Measurements from ENCODE around the gene CRTC1.

DNA sequence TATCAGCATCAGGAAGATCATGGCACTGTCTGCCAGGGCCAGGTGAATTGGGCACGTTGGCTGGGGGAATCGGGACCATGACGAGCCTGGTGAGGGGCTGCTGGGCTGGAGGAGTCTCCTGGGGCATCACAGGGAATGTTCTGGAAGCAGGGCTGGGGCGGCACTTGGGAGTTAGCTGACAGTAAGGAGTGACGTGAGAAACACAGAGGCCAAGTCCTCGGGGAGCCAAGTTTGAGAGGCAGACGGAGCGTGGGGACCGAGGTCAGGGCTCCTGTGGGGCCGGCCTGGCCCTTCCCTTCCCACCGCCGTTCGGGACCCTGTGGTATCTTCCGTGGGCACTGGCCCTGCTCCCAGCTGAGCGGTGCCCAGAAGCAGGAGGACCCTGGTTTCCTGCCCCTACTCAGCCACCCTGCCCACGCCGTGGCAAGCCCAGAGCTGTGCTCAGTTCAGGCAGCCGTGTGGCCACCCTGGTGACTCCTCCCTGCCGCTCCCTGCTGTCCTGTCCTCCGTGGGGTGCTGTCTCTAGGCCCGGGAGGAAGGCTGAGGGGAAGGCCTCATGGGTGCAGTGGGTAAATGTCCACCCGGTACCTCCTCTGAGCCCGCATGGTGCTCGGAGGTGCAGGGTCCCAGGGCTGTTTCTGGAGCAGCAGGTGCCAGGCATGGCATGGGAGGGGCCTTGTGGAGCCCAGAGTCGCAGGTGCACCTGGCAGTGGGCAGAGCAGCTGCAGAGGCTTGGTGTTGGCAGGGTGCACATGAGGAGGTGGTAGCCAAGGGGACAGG is 25.2 kb downstream of the CRTC1 start:
- no peak for TF ChIP-seq GATA2 (IDR thresholded peaks at IDR 0.05; ENCODE audit: low read depth, low read length)
- TF ChIP-seq GATA3 (IDR thresholded peaks at IDR 0.05; ENCODE audit: low read depth, low read length), result no peak
